Upper lobe of left lung (tissue), 4 donors: Measurements from ENCODE around the gene PHF21B.
A peak's percentile ranks its signal among the peaks of the same experiment; 100 is the strongest.

ENCODE experiments used
- EP300 ChIP-seq, 4 donors: sonication (generic); formaldehyde crosslinking; IDR thresholded peaks; one replicate each; pipeline ENCODE4 v1.5.1; 2017; ENCODE audit warnings: antibody characterized with exemption in 4 of 4, control low read depth in 2 of 4
- POLR2A ChIP-seq, 4 donors: fragments of 450-650 bp; IDR thresholded peaks; one replicate each; pipeline ENCODE4 v1.5.1; 2016 to 2017; ENCODE audit warnings: antibody characterized with exemption in 4 of 4, mild to moderate bottlenecking in 2 of 4
- POLR2AphosphoS5 ChIP-seq, 2 donors: sonication (generic); formaldehyde crosslinking; IDR thresholded peaks; one replicate each; pipeline ENCODE4 v1.5.1; 2017; ENCODE audit warnings: antibody characterized with exemption in 2 of 2
- TF ChIP-seq, protein P1 (sequence below), 6 experiments: fragments of 450-650 bp in 4 of 6; fragments of 200-600 bp in 2 of 6; sonication (generic) in 2 of 6; IDR thresholded peaks; one replicate each; pipeline ENCODE4 v1.5.1; 2016 to 2019; ENCODE audit warnings: antibody characterized with exemption in 6 of 6

- TF ChIP-seq, protein P1, sequence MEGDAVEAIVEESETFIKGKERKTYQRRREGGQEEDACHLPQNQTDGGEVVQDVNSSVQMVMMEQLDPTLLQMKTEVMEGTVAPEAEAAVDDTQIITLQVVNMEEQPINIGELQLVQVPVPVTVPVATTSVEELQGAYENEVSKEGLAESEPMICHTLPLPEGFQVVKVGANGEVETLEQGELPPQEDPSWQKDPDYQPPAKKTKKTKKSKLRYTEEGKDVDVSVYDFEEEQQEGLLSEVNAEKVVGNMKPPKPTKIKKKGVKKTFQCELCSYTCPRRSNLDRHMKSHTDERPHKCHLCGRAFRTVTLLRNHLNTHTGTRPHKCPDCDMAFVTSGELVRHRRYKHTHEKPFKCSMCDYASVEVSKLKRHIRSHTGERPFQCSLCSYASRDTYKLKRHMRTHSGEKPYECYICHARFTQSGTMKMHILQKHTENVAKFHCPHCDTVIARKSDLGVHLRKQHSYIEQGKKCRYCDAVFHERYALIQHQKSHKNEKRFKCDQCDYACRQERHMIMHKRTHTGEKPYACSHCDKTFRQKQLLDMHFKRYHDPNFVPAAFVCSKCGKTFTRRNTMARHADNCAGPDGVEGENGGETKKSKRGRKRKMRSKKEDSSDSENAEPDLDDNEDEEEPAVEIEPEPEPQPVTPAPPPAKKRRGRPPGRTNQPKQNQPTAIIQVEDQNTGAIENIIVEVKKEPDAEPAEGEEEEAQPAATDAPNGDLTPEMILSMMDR (IDR thresholded peaks at IDR 0.05), result peak in 5 of 6 experiments; percentile 32 to 72 (median 64)
- TF ChIP-seq POLR2AphosphoS5 (IDR thresholded peaks at IDR 0.05) (no peak), POLR2A (IDR thresholded peaks at IDR 0.05) (no peak), EP300 (IDR thresholded peaks at IDR 0.05) (no peak)
Measured at GRCh38 chr22:44975427-44976262, 34.2 kb downstream of the PHF21B start.
